IPS DF 19.7 (cell line): ENCODE data around the gene PRELID3B.

Experiments used
- DNase-seq: peaks from one replicate; pipeline ENCODE4 v3.0.0-alpha.2; 2013; ENCODE audit warnings: low read depth, low spot score

The PRELID3B gene

GRCh38 chr20:59010995-59011873 is 31.4 kb downstream of the PRELID3B start:
- peak; percentile 17 for DNase-seq

- no peak for DNase-seq
Observed at GRCh38 chr20:59010321-59010994, 32.1 kb downstream of the PRELID3B start.

- no peak for DNase-seq
Observed at GRCh38 chr20:59008715-59009336, 33.8 kb downstream of the PRELID3B start.

GRCh38 chr20:59007665-59008511 is 34.7 kb downstream of the PRELID3B start:
- DNase-seq, result no peak

DNA sequence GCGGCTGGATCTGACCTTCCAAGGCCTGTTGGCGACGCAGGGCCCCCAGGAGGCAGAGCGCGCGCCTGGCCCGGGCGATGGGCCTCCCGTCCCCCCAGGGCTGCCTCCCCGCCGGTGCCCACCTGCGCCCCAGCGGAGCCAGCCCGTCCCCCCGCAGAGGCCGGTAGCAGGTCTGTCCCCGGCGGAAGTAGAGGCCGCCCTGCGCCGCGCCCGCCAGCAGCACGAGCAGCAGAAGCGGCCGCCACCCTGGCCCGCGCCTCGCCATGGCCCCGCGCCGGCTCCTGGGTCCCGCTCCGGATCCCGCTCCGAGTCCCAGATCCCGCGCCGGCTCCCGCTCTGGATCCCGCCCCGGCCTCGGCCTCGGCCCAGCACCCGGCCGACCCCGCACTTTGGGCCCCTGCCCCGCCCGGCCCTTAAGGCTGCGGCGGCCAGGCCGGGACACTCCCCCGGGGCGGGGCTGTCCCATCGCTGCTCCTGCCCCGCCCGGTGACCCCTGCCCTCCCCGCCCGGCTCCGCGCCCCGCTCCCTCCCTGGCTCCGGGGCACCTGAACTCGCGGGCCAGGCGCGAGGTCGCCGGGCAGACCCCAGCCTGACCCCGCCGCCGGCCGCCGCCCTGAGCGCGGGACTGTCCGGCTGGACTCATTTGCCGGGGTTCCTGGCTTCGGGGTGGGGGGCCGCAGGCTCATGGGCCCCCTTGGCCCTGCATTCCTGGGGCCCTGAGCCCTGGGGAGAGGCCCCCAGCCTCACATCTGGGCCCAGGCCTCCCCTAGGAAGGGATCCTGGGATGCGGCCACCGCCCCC is 35.5 kb downstream of the PRELID3B start, which contains the start of gene CTSZ:
TSS of gene CTSZ (minus strand) at position 391 of the 801 bp plus-strand sequence. CDS start at position 265, 126 bp downstream.
- no peak for DNase-seq

GRCh38 chr20:59006167-59006863 is 36.3 kb downstream of the PRELID3B start:
- no peak for DNase-seq

GRCh38 chr20:59005523-59006166 is 36.9 kb downstream of the PRELID3B start:
- no peak for DNase-seq

DNA sequence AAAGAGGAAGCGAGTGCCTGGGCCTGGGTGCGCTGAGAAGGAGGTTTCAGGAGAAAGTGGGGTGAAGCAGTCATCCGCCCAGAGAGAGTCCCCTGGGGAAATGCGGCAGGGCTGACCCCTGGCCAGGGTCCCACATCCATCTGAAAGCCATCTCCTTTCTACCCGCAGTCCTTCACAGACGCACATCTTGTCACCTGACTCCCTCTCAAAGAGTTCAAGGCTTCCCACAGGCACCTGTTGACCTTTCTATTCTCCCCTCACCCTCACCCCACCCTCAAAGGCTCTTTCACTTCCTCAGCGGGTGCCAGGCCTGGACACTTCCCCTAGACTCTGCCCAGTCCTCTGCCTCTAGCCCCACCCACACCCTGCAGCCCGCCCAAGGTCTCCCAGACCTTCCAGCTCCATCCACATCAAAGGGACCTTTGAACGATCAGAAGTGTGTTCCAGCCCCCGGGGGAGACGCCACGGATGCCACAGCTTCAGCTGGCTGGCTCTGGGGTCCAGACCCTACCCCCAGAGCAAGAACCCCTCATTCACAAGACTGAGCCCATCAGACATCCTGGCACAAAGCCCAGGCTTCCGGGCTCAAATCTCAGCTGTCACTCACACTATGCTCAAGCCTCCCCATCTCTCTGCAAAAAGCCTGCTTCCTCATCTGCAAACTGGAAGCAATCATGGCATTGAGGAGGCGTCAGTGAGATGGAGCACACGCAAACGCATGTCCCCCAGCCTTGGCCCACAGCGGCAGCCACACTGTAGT is 37.6 kb downstream of the PRELID3B start:
- no peak for DNase-seq

- DNase-seq, result no peak
Observed at GRCh38 chr20:59004493-59004762, 38.2 kb downstream of the PRELID3B start.

GRCh38 chr20:59003836-59004492 is 38.6 kb downstream of the PRELID3B start:
- no peak for DNase-seq

DNA sequence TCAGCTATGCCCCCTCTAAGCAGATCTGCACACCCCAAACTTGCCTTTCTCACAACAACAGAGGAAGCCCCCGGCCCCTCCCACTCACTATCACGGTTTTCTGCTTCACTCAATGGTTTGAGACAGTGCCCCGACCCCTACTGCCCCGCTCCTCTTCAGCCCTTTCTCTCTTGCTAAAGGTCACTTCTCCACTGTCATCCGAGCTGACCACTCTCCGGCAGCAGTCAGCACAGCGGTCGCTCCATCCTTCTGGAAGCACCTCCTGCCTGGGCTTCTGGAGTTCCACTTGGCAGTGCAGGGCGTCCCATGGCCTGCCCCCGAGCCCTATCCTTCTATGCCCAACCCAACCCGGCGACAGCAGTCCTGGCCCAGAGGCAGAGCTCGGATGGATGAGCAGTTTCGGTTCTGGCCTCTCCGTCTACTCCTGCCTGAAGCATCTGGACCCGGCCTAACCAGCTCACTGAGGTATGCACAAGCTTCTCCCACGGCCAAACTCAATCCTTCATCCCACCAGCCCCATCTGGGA is 39.6 kb downstream of the PRELID3B start:
- DNase-seq, result no peak

DNA sequence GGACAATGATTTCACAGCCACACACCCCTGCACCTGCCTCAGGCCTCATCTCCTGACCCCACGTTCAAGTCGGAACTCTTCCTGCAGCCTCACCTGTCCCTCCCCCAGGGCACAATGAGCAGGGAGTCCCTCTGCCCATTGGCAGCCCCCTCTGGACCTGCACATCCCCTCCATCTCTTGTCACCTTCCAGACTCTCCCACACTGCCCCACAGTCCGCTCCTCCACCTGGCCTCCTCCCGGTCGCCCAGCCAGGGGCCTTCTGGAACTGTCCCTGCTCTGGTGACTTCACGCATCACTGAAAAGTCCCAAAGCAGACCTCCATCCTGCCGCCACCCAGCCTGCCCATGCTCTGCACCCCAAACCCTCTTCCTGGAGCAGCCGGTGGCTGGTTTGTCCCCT is 40.2 kb downstream of the PRELID3B start:
- DNase-seq, result no peak

DNA sequence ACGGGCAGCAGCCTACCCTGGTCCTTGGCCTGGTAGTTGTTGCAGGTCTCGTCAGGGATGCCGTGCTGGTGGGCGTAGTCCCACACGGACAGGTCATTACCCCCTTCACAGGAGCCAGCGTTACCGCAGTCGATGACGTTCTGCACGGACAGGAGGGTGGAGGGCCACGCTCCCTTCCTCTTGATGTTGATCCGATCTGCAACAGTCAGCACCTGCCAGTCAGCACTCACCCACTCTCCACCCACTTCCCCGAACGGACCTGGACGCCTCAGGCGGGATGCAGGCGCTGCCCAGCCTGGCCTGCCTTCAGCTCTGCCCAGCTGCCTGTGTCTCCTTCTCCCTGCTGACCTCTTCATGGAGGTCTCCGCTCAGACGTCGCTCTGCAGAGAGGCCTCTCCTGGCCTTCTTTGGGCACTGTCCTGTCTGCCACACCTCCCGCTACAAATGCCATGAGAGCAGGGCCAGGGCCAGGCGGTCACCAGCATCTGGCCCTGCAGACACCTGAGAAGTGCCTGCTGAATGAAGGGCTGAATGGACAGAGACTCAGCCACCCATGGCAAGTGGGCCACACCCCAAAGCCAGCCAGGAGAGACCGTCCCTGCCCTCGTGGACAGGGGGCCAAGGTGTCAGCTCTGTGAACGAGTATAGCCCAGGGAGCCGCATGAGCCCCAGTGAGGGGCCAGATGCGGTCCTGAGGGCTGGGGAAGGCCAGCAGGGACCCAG is 41.0 kb downstream of the PRELID3B start:
- no peak for DNase-seq

- DNase-seq, result no peak
Observed at GRCh38 chr20:59001068-59001448, 41.5 kb downstream of the PRELID3B start.

DNA sequence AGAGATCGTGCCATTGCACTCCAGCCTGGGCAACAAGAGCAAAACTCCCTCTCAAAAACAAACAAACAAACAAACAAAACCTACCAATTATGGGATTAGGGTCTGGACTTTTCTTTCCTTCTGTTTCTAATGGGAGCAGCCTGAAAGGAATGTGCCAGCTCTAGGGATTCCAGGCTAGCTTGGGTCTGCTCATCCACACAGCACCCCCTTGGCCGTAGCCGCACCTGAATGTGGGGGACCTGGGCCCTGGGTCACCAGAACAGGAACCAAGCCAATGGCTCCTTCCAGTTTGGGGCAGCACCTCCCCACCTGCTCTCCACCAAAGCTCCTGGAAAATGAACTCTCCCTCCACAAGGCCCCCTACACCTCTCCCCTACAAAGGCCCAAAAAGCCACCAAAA is 42.3 kb downstream of the PRELID3B start:
- no peak for DNase-seq

DNA sequence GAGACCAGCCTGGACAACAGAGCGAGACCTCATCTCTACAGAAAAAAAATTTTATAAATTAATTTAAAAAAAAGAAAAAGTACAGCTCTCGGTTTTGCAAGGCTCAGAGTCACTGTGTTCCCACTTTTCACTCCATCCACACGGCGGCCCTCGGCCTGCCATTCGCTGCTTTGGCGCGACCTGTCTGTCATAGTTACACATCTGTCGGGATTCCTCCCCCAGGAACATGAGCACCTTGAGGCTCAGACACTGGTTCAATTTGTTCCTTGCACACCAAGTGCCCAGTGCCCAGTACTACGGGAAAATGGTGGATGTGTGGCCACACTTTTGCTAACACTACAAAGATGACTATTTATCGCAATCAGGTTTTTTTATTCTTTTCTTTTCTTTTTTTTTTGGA is 43.9 kb downstream of the PRELID3B start:
- DNase-seq, result no peak

DNA sequence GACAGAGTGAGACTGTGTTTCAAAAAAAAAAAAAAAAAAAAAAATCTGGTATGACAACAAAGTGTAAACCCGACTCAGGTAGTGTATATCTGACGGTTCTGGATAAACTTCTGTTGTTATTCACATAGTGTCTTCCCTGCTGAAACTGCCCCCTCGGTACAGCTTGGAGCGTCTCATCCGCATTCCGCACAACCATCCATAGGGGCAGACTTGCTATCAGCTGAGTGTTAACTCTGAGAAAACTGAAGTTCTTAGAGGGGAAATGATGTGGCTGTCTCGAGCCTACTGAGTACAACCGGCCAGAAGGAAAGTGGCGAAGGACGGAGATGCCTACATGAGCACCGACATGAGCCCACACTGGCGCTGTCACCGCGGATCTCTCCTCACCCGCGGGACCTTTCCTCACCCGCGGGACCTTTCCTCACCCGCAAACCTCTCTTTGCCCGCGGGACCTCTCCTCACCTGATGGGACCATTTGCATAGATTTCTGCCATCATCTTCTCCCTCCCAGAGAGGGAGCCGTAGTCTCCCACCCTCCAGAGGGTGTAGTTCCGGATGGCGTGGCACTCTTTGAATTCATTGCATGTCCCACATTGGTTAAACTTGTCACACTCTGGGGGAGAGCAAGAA is 45.3 kb downstream of the PRELID3B start:
- DNase-seq, result no peak
